ENCODE results near the gene BCOR. TPM values are rescaled to one million over a fixed set of nuclear protein-coding genes. Genes with fewer than 3 reads are reported as not detected.
A peak's percentile ranks its signal among the peaks of the same experiment; 100 is the strongest.

BCOR gene
- total and polyA plus RNA-seq, 9 of the 15 experiments (the other 6 are each of a cell fraction or from before 2014, with no cell fraction given), result 27.5 to 113 (median 37.6) TPM

DNA sequence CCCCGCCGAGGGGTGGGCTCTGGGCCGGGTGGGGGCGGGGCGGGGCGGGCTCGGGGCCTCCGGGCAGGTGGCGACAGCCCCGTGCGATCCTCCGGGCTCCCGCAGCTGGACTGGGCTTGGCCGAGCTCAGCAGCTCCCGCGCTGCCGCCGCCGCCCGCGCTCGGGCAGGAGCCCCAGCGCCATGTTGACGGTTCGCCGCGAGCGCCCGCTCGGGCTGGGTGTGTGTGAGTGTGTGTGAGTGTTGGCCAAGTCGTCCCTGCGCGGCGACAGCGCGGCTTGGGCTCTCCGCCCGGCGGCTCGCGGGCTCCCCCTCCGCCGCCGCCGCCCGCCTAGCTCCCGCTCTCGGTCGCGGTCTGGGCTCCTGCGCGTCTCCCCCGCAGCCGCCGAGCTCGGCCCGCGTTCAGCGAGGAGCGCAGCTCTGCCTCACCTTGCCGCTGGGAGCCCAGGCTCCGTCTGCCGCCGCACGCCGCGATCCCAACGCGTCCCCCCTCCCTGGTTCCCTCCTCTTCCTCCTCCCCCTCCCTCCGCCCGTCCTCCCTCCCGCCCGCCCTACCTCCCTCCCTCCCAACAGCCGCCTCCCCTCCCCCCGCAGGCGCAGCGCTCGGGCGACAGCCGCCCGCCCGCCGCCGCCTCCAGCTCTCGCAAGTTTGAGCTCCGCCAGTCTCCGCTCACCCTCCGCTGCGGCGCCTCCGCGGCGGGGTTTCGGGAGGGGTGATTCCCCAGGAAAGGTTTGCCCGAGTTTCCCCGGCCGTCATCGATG is at the start of gene BCOR (continued):
- TF ChIP-seq, protein P1, sequence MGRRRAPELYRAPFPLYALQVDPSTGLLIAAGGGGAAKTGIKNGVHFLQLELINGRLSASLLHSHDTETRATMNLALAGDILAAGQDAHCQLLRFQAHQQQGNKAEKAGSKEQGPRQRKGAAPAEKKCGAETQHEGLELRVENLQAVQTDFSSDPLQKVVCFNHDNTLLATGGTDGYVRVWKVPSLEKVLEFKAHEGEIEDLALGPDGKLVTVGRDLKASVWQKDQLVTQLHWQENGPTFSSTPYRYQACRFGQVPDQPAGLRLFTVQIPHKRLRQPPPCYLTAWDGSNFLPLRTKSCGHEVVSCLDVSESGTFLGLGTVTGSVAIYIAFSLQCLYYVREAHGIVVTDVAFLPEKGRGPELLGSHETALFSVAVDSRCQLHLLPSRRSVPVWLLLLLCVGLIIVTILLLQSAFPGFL (CRISPR knock-in tag; IDR thresholded peaks at IDR 0.05), result no peak
- TF ChIP-seq NFATC3 (IDR thresholded peaks at IDR 0.05), result no peak
- no peak for TF ChIP-seq SREBF2 (CRISPR knock-in tag; IDR thresholded peaks at IDR 0.05)
- TF ChIP-seq, protein P2, sequence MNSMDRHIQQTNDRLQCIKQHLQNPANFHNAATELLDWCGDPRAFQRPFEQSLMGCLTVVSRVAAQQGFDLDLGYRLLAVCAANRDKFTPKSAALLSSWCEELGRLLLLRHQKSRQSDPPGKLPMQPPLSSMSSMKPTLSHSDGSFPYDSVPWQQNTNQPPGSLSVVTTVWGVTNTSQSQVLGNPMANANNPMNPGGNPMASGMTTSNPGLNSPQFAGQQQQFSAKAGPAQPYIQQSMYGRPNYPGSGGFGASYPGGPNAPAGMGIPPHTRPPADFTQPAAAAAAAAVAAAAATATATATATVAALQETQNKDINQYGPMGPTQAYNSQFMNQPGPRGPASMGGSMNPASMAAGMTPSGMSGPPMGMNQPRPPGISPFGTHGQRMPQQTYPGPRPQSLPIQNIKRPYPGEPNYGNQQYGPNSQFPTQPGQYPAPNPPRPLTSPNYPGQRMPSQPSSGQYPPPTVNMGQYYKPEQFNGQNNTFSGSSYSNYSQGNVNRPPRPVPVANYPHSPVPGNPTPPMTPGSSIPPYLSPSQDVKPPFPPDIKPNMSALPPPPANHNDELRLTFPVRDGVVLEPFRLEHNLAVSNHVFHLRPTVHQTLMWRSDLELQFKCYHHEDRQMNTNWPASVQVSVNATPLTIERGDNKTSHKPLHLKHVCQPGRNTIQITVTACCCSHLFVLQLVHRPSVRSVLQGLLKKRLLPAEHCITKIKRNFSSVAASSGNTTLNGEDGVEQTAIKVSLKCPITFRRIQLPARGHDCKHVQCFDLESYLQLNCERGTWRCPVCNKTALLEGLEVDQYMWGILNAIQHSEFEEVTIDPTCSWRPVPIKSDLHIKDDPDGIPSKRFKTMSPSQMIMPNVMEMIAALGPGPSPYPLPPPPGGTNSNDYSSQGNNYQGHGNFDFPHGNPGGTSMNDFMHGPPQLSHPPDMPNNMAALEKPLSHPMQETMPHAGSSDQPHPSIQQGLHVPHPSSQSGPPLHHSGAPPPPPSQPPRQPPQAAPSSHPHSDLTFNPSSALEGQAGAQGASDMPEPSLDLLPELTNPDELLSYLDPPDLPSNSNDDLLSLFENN (IDR thresholded peaks at IDR 0.05; ENCODE audit: low read depth in 2 of 2, low read length in 2 of 2), result no peak
- TF ChIP-seq, protein P3, sequence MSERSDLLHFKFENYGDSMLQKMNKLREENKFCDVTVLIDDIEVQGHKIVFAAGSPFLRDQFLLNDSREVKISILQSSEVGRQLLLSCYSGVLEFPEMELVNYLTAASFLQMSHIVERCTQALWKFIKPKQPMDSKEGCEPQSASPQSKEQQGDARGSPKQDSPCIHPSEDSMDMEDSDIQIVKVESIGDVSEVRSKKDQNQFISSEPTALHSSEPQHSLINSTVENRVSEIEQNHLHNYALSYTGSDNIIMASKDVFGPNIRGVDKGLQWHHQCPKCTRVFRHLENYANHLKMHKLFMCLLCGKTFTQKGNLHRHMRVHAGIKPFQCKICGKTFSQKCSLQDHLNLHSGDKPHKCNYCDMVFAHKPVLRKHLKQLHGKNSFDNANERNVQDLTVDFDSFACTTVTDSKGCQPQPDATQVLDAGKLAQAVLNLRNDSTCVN (CRISPR knock-in tag; IDR thresholded peaks at IDR 0.05), result no peak
- TF ChIP-seq NR1H2 (CRISPR knock-in tag; IDR thresholded peaks at IDR 0.05), result no peak
- TF ChIP-seq NCOR1 (IDR thresholded peaks at IDR 0.05), result no peak
- TF ChIP-seq ATF7 (IDR thresholded peaks at IDR 0.05), result 0 out of 2 replicates have a peak, but pooled peaks have one; percentile 30
- TF ChIP-seq CBX1 (IDR thresholded peaks at IDR 0.05; ENCODE audit: low read depth), result peak; percentile 76
- TF ChIP-seq, protein P4, sequence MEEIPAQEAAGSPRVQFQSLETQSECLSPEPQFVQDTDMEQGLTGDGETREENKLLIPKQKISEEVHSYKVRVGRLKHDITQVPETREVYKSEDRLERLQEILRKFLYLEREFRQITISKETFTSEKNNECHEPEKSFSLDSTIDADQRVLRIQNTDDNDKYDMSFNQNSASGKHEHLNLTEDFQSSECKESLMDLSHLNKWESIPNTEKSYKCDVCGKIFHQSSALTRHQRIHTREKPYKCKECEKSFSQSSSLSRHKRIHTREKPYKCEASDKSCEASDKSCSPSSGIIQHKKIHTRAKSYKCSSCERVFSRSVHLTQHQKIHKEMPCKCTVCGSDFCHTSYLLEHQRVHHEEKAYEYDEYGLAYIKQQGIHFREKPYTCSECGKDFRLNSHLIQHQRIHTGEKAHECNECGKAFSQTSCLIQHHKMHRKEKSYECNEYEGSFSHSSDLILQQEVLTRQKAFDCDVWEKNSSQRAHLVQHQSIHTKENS (CRISPR knock-in tag; IDR thresholded peaks at IDR 0.05), result no peak
- no peak for TF ChIP-seq FOXJ3 (CRISPR knock-in tag; IDR thresholded peaks at IDR 0.05)
- TF ChIP-seq MCM2 (IDR thresholded peaks at IDR 0.05; ENCODE audit: low read depth), result no peak
- no peak for TF ChIP-seq SMARCA4 (IDR thresholded peaks at IDR 0.05)
- TF ChIP-seq HNRNPUL1 (IDR thresholded peaks at IDR 0.05; ENCODE audit: low read length), result no peak
- no peak for TF ChIP-seq ZNF146 (CRISPR knock-in tag; IDR thresholded peaks at IDR 0.05; ENCODE audit: unreplicated experiment)
- TF ChIP-seq, protein P5, sequence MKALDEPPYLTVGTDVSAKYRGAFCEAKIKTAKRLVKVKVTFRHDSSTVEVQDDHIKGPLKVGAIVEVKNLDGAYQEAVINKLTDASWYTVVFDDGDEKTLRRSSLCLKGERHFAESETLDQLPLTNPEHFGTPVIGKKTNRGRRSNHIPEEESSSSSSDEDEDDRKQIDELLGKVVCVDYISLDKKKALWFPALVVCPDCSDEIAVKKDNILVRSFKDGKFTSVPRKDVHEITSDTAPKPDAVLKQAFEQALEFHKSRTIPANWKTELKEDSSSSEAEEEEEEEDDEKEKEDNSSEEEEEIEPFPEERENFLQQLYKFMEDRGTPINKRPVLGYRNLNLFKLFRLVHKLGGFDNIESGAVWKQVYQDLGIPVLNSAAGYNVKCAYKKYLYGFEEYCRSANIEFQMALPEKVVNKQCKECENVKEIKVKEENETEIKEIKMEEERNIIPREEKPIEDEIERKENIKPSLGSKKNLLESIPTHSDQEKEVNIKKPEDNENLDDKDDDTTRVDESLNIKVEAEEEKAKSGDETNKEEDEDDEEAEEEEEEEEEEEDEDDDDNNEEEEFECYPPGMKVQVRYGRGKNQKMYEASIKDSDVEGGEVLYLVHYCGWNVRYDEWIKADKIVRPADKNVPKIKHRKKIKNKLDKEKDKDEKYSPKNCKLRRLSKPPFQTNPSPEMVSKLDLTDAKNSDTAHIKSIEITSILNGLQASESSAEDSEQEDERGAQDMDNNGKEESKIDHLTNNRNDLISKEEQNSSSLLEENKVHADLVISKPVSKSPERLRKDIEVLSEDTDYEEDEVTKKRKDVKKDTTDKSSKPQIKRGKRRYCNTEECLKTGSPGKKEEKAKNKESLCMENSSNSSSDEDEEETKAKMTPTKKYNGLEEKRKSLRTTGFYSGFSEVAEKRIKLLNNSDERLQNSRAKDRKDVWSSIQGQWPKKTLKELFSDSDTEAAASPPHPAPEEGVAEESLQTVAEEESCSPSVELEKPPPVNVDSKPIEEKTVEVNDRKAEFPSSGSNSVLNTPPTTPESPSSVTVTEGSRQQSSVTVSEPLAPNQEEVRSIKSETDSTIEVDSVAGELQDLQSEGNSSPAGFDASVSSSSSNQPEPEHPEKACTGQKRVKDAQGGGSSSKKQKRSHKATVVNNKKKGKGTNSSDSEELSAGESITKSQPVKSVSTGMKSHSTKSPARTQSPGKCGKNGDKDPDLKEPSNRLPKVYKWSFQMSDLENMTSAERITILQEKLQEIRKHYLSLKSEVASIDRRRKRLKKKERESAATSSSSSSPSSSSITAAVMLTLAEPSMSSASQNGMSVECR (CRISPR knock-in tag; IDR thresholded peaks at IDR 0.05), result peak; percentile 20; the same call in 1 of the 2 replicates
- TF ChIP-seq SRSF3 (IDR thresholded peaks at IDR 0.05; ENCODE audit: insufficient read depth, low read length), result no peak
